ENCODE results near the gene CYP19A1. TPM values are rescaled to one million over a fixed set of nuclear protein-coding genes. Genes with fewer than 3 reads are reported as not detected.

CYP19A1 gene
- total RNA-seq, 1 donor from 2014 or later, result 0.95 TPM

DNA sequence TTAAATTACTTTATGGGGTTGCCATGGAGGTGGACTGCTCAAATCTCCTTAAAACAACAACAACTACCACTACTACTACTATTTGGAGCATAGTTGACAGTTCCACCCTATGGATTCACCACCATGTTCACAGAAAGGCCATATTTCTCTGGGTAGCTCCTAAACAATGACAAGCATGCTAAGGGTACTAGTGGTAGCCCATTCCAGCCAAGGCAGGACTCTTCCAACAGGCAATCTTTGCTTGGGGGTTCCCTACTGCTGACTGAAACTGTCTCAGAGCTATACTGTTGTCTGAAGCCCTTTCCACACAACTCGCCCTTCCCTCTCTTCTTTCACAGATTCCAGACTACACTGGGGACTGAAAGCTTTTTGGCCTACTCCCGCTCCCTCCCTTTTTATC, 68.9 kb downstream of the CYP19A1 start:
- Histone ChIP-seq H3K27me3 (ENCODE audit: low read depth) (peaks cover 10% of the 10 kb centered on the region), H3K4me1 (peaks cover 12% of the 10 kb centered on the region), H3K4me3 (no peak overlapping the region), H3K36me3 (no peaks in the 10 kb centered on the region), H3K27ac (no peak overlapping the region), H3K9me3 (no peaks in the 10 kb centered on the region)
- TF ChIP-seq, protein P1, sequence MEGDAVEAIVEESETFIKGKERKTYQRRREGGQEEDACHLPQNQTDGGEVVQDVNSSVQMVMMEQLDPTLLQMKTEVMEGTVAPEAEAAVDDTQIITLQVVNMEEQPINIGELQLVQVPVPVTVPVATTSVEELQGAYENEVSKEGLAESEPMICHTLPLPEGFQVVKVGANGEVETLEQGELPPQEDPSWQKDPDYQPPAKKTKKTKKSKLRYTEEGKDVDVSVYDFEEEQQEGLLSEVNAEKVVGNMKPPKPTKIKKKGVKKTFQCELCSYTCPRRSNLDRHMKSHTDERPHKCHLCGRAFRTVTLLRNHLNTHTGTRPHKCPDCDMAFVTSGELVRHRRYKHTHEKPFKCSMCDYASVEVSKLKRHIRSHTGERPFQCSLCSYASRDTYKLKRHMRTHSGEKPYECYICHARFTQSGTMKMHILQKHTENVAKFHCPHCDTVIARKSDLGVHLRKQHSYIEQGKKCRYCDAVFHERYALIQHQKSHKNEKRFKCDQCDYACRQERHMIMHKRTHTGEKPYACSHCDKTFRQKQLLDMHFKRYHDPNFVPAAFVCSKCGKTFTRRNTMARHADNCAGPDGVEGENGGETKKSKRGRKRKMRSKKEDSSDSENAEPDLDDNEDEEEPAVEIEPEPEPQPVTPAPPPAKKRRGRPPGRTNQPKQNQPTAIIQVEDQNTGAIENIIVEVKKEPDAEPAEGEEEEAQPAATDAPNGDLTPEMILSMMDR (IDR thresholded peaks at IDR 0.05), result no peak
- intact Hi-C loops (cut with DNase I), result no loop called here
- DNase-seq (no peak), ATAC-seq (no peak)

DNA sequence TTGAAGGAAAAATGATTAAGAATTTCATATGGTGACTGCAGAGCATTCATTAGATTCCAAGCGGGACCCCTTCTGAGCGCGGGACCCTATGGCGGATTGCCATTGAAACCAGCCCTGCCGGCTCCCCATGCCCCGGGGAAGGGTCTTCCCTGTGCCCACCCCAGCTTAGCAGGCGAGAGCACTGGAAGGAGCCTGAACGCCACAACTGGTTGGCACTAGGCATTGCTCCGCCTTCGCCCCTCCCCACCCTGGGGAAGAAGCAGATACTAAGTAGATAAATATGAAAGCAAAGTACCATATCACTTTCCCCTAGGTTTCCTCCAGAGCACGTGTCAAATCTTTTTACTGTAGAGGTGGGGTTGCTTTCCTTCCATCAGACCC, 70.7 kb downstream of the CYP19A1 start:
- Histone ChIP-seq H3K9me3 (no peaks in the 10 kb centered on the region), H3K36me3 (no peaks in the 10 kb centered on the region), H3K4me1 (peaks cover 12% of the 10 kb centered on the region), H3K4me3 (peak overlapping the region; percentile 46), H3K27me3 (ENCODE audit: low read depth) (peaks cover 10% of the 10 kb centered on the region), H3K27ac (no peak overlapping the region)
- peak; percentile 50 for DNase-seq
- intact Hi-C loops (cut with DNase I), result no loop called here
- peak; percentile 54 to 56 for ATAC-seq
- TF ChIP-seq, protein P1 (IDR thresholded peaks at IDR 0.05), result no peak

DNA sequence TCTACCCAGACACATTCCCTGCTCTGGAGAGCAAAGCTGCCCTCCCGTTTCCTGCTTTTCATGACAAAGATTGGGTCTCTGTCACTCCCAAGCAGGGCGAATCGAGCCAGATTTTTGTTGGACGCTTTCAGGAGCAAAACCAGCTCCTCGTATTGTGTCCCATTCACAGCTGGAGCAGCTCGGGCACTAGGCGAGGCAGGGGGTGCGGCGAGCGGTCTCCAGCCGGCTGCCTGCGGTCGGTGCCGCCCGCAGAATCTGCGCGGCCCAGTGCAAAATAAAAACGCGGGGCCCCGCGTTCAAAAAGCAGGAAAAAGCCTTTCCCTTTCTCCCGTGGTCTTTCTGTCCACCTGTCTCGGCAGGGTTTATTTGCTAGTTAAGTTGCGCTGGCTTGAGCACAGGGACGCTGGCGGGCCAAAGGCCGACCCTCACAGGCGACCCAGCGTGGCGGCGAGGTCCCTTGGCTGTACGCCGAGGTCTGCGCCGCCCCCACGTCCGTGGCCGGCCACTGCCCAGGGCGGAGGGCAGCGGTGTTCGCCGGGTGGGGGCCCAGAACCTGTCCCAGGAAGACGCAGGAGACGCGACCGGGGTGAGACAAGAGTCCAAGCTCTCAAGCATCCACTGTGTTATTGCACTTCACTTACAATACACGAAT, 71.2 kb downstream of the CYP19A1 start:
- no peak for DNase-seq
- TF ChIP-seq, protein P1 (IDR thresholded peaks at IDR 0.05), result no peak
- ATAC-seq, result peak; percentile 62 to 65
- no peak overlapping the region for H3K27ac ChIP-seq
- H3K36me3 ChIP-seq, result no peaks in the 10 kb centered on the region
- peaks cover 12% of the 10 kb centered on the region for H3K4me1 ChIP-seq
- intact Hi-C loops (cut with DNase I), result no loop called here
- H3K27me3 ChIP-seq (ENCODE audit: low read depth), result peaks cover 10% of the 10 kb centered on the region
- H3K4me3 ChIP-seq, result peak overlapping the region; percentile 46
- H3K9me3 ChIP-seq, result no peaks in the 10 kb centered on the region

DNA sequence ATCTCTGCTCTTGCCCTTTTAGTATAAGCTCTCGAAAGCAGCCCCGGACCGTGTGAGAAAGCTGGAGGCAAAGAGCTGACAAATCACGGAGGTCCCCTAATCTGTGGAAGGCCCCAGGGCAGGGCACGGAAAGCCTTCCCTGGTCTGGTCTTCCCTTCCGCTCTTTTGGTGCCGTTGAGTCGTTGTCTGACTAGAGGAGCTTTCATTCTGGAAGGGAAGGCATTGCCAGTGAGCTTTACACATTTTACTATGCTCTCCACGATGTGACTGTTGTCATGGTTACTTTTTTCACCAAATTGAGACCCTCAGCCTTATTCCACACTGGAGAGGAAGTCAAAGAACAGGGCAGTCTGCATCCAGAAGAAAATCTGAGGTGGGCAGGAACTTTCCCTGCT, 71.7 kb downstream of the CYP19A1 start:
- Histone ChIP-seq H3K36me3 (no peaks in the 10 kb centered on the region), H3K9me3 (no peaks in the 10 kb centered on the region), H3K27ac (no peak overlapping the region), H3K27me3 (ENCODE audit: low read depth) (peaks cover 10% of the 10 kb centered on the region), H3K4me1 (peaks cover 12% of the 10 kb centered on the region), H3K4me3 (peak overlapping the region; percentile 46)
- intact Hi-C loops (cut with DNase I), result no loop called here
- DNase-seq (no peak), ATAC-seq (no peak)
- TF ChIP-seq, protein P1 (IDR thresholded peaks at IDR 0.05), result no peak

DNA sequence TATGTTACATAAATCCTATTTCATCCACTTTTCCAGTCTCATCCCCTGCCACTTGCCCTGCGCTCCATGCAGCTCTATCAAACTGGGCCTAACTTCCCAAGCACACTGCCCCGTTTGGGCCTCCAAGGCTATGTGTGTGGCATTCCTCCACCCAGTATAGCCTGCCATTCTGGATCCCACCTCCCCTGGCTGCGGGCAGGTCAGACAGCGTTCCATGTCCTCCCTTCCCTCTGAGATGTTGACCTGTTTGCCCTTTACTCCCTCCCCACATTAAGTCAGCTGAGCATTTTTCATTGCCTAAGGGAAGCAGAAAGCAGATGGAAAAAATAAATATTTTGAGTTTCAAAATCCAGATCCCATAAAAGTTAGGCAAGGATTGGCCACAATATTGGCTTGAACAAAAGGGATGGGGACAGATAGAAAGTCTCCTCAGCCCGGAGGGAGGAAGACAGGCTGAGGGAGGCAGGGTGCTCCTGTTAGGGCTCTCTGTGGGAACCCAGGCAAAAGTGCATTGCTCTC, 73.3 kb downstream of the CYP19A1 start:
- Histone ChIP-seq H3K4me3 (no peak overlapping the region), H3K27ac (no peak overlapping the region), H3K9me3 (no peaks in the 10 kb centered on the region), H3K27me3 (ENCODE audit: low read depth) (peaks cover 10% of the 10 kb centered on the region), H3K4me1 (peaks cover 12% of the 10 kb centered on the region), H3K36me3 (no peaks in the 10 kb centered on the region)
- DNase-seq (no peak), ATAC-seq (no peak)
- TF ChIP-seq, protein P1 (IDR thresholded peaks at IDR 0.05), result no peak
- intact Hi-C loops (cut with DNase I), result no loop called here

All from lower lobe of right lung (tissue), 2 donors.